ENCODE measurements around the gene FAM217A. TPM values are rescaled to one million over a fixed set of nuclear protein-coding genes. Genes with fewer than 3 reads are reported as not detected.
"Not testable (repeated sequence)": the region's sequence is repeated elsewhere in the genome, so short reads cannot be mapped to it uniquely, and the experiment has no call there.

Gene FAM217A
- total and polyA plus RNA-seq, 8 donors, result 2.1 to 4.8 (median 2.8) TPM; not detected in 2

- TF ChIP-seq CTCF (IDR thresholded peaks at IDR 0.05), result no peak
- Histone ChIP-seq H3K27ac (no peak overlapping the region), H3K36me3 (peaks cover 0 to 28% of the 10 kb centered on the region in 2 donors), H3K9me3 (peaks cover 0 to 12% of the 10 kb centered on the region in 2 donors), H3K4me1 (no peaks in the 10 kb centered on the region), H3K27me3 (no peaks in the 10 kb centered on the region), H3K4me3 (no peak overlapping the region)
- DNase-seq (no peak), ATAC-seq (no peak)
- intact Hi-C loops (cut with DNase I), result no loop called here
Measured at GRCh38 chr6:4112366-4112765, 33.4 kb upstream of the FAM217A start.

- H3K4me3 ChIP-seq; intact Hi-C loops (cut with DNase I); H3K27me3 ChIP-seq; H3K4me1 ChIP-seq; H3K36me3 ChIP-seq; H3K27ac ChIP-seq: not testable (repeated sequence)
- peaks cover 0 to 12% of the 10 kb centered on the region in 2 donors for H3K9me3 ChIP-seq
- peak in 1 of 4 donors; percentile 19 for DNase-seq
- ATAC-seq, result peak; percentile 39
Measured at GRCh38 chr6:4109363-4109815, 30.5 kb upstream of the FAM217A start.

- H3K9me3 ChIP-seq, result peaks cover 0 to 12% of the 10 kb centered on the region in 2 donors
- DNase-seq, result no peak
- no peak for ATAC-seq
- no peaks in the 10 kb centered on the region for H3K36me3 ChIP-seq
- TF ChIP-seq CTCF (IDR thresholded peaks at IDR 0.05), result no peak
- intact Hi-C loops (cut with DNase I), result no loop called here
- H3K4me3 ChIP-seq, result no peak overlapping the region
- H3K27ac ChIP-seq, result no peak overlapping the region
- no peaks in the 10 kb centered on the region for H3K27me3 ChIP-seq
- H3K4me1 ChIP-seq, result no peaks in the 10 kb centered on the region
Measured at GRCh38 chr6:4108561-4109093, 29.7 kb upstream of the FAM217A start.

- H3K4me1 ChIP-seq, result no peaks in the 10 kb centered on the region
- ATAC-seq, result no peak
- no peaks in the 10 kb centered on the region for H3K36me3 ChIP-seq
- H3K27me3 ChIP-seq, result no peaks in the 10 kb centered on the region
- DNase-seq, result no peak
- no peak overlapping the region for H3K27ac ChIP-seq
- peaks cover 0 to 10% of the 10 kb centered on the region in 2 donors for H3K9me3 ChIP-seq
- H3K4me3 ChIP-seq, result no peak overlapping the region
- intact Hi-C loops (cut with DNase I), result no loop called here
- no peak for TF ChIP-seq CTCF (IDR thresholded peaks at IDR 0.05)
Measured at GRCh38 chr6:4107873-4108272, 28.9 kb upstream of the FAM217A start.

GRCh38 chr6:4105980-4106536 lies 27.1 kb upstream of the FAM217A start:
- intact Hi-C loops (cut with DNase I), result no loop called here
- no peak for ATAC-seq

More at GRCh38 chr6:4105980-4106536, 27.1 kb upstream of the FAM217A start:
- Histone ChIP-seq H3K9me3 (no peaks in the 10 kb centered on the region), H3K4me3 (no peak overlapping the region), H3K4me1 (no peaks in the 10 kb centered on the region), H3K27me3 (no peaks in the 10 kb centered on the region), H3K36me3 (no peaks in the 10 kb centered on the region), H3K27ac (no peak overlapping the region)
- no peak for TF ChIP-seq CTCF (IDR thresholded peaks at IDR 0.05)
- DNase-seq, result no peak
